Nephron (organoid): ENCODE results near the gene ZNF618.

Experiments
- H3K27ac Mint-ChIP-seq, 3 experiments: 2 replicates each; pipeline ENCODE4 v1.8.0; 2020; ENCODE audit warnings: mixed read lengths in 3 of 3, mild to moderate bottlenecking in 2 of 3, moderate library complexity in 1 of 3
- H3K27me3 Mint-ChIP-seq: 2 replicates; pipeline ENCODE4 v1.8.0; 2021; ENCODE audit warnings: low read depth, mild to moderate bottlenecking, moderate library complexity, mixed read lengths
- H3K36me3 Mint-ChIP-seq: 2 replicates; pipeline ENCODE4 v1.8.0; 2020; ENCODE audit warnings: low read depth, mixed read lengths
- H3K4me1 Mint-ChIP-seq: 2 replicates; pipeline ENCODE4 v1.8.0; 2020; ENCODE audit warnings: mixed read lengths
- H3K4me3 Mint-ChIP-seq, 3 experiments: 2 replicates each; pipeline ENCODE4 v1.8.0; 2020; ENCODE audit warnings: mild to moderate bottlenecking in 3 of 3, mixed read lengths in 3 of 3, moderate library complexity in 2 of 3
- H3K9me3 Mint-ChIP-seq: 2 replicates; pipeline ENCODE4 v1.8.0; 2020; ENCODE audit warnings: mixed read lengths
- TF ChIP-seq, protein P1 (sequence below), 3 experiments: fragments of 200-600 bp; sonication (generic); IDR thresholded peaks; one replicate each; pipeline ENCODE4 v1.5.0; 2021; ENCODE audit warnings: antibody characterized with exemption in 3 of 3; ENCODE audit not compliant: unreplicated experiment in 3 of 3

The ZNF618 gene

GRCh38 chr9:113918697-113919350 is 42.7 kb downstream of the ZNF618 start:
- Mint-ChIP-seq H3K27ac (no peak overlapping the region), H3K9me3 (peaks cover 21% of the 10 kb centered on the region), H3K36me3 (peaks cover 72% of the 10 kb centered on the region), H3K4me1 (peaks cover 19% of the 10 kb centered on the region), H3K27me3 (no peaks in the 10 kb centered on the region), H3K4me3 (no peak overlapping the region)
- TF ChIP-seq, protein P1, sequence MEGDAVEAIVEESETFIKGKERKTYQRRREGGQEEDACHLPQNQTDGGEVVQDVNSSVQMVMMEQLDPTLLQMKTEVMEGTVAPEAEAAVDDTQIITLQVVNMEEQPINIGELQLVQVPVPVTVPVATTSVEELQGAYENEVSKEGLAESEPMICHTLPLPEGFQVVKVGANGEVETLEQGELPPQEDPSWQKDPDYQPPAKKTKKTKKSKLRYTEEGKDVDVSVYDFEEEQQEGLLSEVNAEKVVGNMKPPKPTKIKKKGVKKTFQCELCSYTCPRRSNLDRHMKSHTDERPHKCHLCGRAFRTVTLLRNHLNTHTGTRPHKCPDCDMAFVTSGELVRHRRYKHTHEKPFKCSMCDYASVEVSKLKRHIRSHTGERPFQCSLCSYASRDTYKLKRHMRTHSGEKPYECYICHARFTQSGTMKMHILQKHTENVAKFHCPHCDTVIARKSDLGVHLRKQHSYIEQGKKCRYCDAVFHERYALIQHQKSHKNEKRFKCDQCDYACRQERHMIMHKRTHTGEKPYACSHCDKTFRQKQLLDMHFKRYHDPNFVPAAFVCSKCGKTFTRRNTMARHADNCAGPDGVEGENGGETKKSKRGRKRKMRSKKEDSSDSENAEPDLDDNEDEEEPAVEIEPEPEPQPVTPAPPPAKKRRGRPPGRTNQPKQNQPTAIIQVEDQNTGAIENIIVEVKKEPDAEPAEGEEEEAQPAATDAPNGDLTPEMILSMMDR (IDR thresholded peaks at IDR 0.05; ENCODE audit: unreplicated experiment in 3 of 3) = no peak

DNA sequence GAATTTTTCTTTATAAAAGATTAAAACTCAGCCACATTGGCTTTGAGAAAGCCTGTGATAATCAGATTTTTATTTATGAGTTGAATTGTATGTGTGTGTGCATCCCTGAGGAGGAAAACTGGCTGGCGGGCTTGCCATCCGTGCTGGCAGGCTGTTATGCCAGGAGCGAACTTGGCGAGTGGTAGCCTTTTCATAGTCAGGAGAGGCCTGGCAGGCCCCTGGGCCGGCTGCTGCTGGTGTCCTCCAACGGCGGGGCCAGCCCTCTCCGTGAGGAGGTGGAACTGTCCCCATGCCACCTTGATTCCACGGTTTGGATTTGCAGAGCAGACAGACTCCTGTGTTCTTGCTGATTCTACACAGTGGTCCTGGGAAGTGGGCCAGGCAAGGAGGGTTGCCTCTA is 43.3 kb downstream of the ZNF618 start:
- Mint-ChIP-seq H3K4me3 (no peak overlapping the region), H3K27ac (no peak overlapping the region), H3K27me3 (no peaks in the 10 kb centered on the region), H3K9me3 (peaks cover 27% of the 10 kb centered on the region), H3K4me1 (peaks cover 13% of the 10 kb centered on the region), H3K36me3 (peaks cover 78% of the 10 kb centered on the region)
- TF ChIP-seq, protein P1 (IDR thresholded peaks at IDR 0.05; ENCODE audit: unreplicated experiment in 3 of 3) = no peak

- H3K9me3 Mint-ChIP-seq = peaks cover 31% of the 10 kb centered on the region
- H3K27ac Mint-ChIP-seq = no peak overlapping the region
- H3K4me1 Mint-ChIP-seq = peaks cover 8% of the 10 kb centered on the region
- H3K27me3 Mint-ChIP-seq = no peaks in the 10 kb centered on the region
- peaks cover 82% of the 10 kb centered on the region for H3K36me3 Mint-ChIP-seq
- H3K4me3 Mint-ChIP-seq = no peak overlapping the region
- TF ChIP-seq, protein P1 (IDR thresholded peaks at IDR 0.05; ENCODE audit: unreplicated experiment in 3 of 3) = no peak
Observed at GRCh38 chr9:113919871-113920270, 43.8 kb downstream of the ZNF618 start.

GRCh38 chr9:113920872-113921271 is 44.8 kb downstream of the ZNF618 start:
- Mint-ChIP-seq H3K27ac (peak overlapping the region in 1 of 3 experiments; percentile 12), H3K27me3 (no peaks in the 10 kb centered on the region), H3K9me3 (peaks cover 41% of the 10 kb centered on the region), H3K4me3 (no peak overlapping the region), H3K36me3 (peaks cover 88% of the 10 kb centered on the region), H3K4me1 (peaks cover 6% of the 10 kb centered on the region)
- TF ChIP-seq, protein P1 (IDR thresholded peaks at IDR 0.05; ENCODE audit: unreplicated experiment in 3 of 3) = no peak

DNA sequence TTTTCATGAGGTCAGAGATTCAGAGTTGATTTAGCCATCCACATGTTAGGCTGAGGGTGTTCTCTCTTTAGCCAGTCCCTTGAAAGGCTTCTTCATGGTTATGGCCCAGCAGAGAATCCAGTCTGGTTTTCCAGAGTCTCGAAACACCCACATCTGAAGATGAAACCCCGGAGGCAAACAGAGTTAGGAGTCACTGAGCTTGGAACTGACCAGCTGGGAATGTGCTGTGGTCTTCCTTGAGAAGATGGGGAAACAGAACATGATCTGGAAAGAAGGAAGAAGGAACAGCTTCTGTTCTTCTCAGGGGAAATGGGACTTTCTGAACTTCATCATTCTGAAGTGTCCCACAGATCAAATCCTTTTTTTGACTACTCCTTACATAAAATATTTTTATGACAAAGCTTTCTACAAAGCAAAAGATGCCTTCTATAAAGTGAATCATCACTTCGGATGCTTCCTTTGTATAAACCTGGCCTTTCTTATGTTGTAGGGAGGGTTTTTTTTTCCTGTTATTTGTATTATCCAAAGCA is 45.4 kb downstream of the ZNF618 start:
- H3K27me3 Mint-ChIP-seq = no peaks in the 10 kb centered on the region
- H3K36me3 Mint-ChIP-seq = peaks cover 88% of the 10 kb centered on the region
- TF ChIP-seq, protein P1 (IDR thresholded peaks at IDR 0.05; ENCODE audit: unreplicated experiment in 3 of 3) = no peak
- H3K27ac Mint-ChIP-seq = no peak overlapping the region
- peaks cover 6% of the 10 kb centered on the region for H3K4me1 Mint-ChIP-seq
- peaks cover 47% of the 10 kb centered on the region for H3K9me3 Mint-ChIP-seq
- H3K4me3 Mint-ChIP-seq = no peak overlapping the region

DNA sequence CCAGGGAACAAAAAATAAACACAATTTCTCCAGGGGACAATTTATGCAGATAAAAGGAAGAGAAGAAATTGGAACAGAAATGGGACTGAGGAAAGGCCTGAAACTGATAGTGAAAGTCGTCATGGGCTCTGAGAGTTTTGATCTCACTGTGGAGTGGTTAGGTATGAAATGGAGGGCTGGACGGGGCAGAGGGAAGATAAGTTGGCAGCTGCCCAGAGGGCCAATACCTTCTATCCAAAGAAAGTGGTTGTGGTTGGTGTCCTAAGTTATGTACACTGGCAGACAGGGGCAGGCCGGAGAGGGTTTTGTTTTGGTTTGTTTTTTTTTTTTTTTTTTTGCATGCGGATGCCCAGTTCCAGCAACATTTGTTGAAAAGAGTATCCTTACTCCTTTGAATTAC is 46.1 kb downstream of the ZNF618 start:
- no peaks in the 10 kb centered on the region for H3K27me3 Mint-ChIP-seq
- H3K4me3 Mint-ChIP-seq = no peak overlapping the region
- H3K9me3 Mint-ChIP-seq = peaks cover 53% of the 10 kb centered on the region
- H3K36me3 Mint-ChIP-seq = peaks cover 90% of the 10 kb centered on the region
- TF ChIP-seq, protein P1 (IDR thresholded peaks at IDR 0.05; ENCODE audit: unreplicated experiment in 3 of 3) = no peak
- peaks cover 6% of the 10 kb centered on the region for H3K4me1 Mint-ChIP-seq
- H3K27ac Mint-ChIP-seq = no peak overlapping the region
